ENCODE data around the gene CCL22. TPM values are rescaled to one million over a fixed set of nuclear protein-coding genes. Genes with fewer than 3 reads are reported as not detected.
A peak's percentile ranks its signal among the peaks of the same experiment; 100 is the strongest.

Gene CCL22
- total and polyA plus RNA-seq, 12 donors, result 0.07 to 0.60 TPM; not detected in 10

DNA sequence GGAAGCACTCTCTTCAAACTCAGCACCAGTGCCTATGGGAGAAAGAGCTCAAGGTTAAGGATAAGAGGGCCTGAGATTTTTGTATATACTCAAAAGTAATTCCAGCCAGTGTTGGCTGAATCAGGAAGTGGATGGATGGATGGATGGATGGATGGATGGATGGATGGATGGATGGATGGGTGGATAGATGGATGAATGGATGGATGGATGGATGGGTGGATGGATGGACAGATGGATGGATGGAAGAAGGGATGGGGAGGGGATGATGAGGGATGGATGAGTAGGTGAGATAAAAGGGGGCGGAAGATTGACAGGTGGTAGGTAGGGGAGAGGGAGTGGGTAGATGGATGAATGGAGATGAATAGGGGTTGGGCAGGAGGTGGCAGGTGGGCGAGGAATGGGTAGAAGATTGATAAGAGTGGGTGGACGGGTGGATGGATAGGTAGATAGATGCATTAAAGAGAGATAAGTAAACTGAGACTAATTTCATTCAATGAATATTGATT lies 17.8 kb downstream of the CCL22 start:
- 96 to 97% methylated on average over 3 of the region's 3 CpGs for WGBS, 2 donors
- no peak for TF ChIP-seq CTCF (IDR thresholded peaks at IDR 0.05)
- Histone ChIP-seq H3K4me1 (peaks cover 6 to 83% (median 51%) of the 10 kb centered on the region in 9 donors), H3K36me3 (peaks cover 0 to 28% (median 0%) of the 10 kb centered on the region in 9 donors), H3K27me3 (no peaks in the 10 kb centered on the region), H3K27ac (peak overlapping the region in 1 of 10 donors; percentile 95), H3K4me3 (peak overlapping the region in 1 of 10 donors; percentile 70), H3K9me3 (no peaks in the 10 kb centered on the region)
- intact Hi-C loops (cut with DNase I), result no loop called here
- DNase-seq (no peak), ATAC-seq (no peak)

DNA sequence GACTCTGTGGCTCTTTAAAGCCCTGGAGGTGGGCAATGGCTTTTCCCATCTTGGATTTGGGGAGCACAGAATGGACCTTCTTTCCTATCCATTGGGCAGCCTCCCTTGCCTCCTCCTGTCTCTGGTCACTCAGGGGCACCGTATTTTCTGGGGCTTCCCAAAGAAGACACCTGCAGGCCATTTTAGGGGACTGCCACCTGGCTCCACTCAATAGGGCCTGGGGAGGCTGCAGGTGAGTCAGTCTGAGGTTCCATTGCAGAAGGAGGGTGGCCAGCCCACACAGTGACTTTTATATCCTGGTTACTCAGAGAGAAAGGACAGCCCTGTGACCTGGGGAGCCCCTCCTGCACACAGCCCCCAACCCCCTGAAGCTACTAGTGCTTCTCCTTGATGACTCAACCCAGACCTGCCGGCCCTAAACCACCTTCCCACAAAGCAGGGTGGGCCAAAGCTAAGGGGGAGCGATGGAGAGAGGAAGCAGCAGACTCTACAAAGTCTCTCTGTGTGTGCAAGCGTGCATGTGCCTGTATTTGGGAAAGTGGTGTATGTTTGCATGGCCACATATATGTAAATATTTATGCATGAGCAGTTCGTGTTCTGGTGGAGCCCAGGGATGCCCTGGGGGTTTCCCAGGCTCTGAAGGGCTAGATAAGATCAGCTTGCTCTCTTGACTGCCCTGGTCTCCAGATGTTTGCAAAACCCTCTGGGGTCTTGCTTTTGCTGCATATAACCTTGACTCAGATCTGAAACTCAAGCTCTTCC lies 18.7 kb downstream of the CCL22 start:
- Histone ChIP-seq H3K27ac (peak overlapping the region in 1 of 10 donors; percentile 5), H3K9me3 (no peaks in the 10 kb centered on the region), H3K4me3 (no peak overlapping the region), H3K27me3 (no peaks in the 10 kb centered on the region), H3K4me1 (peaks cover 6 to 82% (median 42%) of the 10 kb centered on the region in 9 donors), H3K36me3 (peaks cover 0 to 37% (median 0%) of the 10 kb centered on the region in 9 donors)
- WGBS, 2 donors, result 50 to 57% methylated on average over 5 of the region's 5 CpGs
- TF ChIP-seq CTCF (IDR thresholded peaks at IDR 0.05), result no peak
- DNase-seq, result no peak
- intact Hi-C loops (cut with DNase I), result no loop called here
- no peak for ATAC-seq

GRCh38 chr16:57379579-57379978 lies 21.0 kb downstream of the CCL22 start:
- peaks cover 0 to 47% (median 0%) of the 10 kb centered on the region in 9 donors for H3K36me3 ChIP-seq
- intact Hi-C loops (cut with DNase I), result no loop called here
- peaks cover 10 to 85% (median 42%) of the 10 kb centered on the region in 9 donors for H3K4me1 ChIP-seq
- DNase-seq (no peak), ATAC-seq (peak in 1 of 8 donors; percentile 12)
- H3K27me3 ChIP-seq, result no peaks in the 10 kb centered on the region
- no peak for TF ChIP-seq CTCF (IDR thresholded peaks at IDR 0.05)
- peak overlapping the region in 4 of 10 donors; percentile 12 to 46 (median 30) for H3K27ac ChIP-seq
- no peak overlapping the region for H3K4me3 ChIP-seq
- WGBS, 2 donors, result 46 to 53% methylated on average over 10 of the region's 10 CpGs
- H3K9me3 ChIP-seq, result no peaks in the 10 kb centered on the region

- H3K27ac ChIP-seq, result peak overlapping the region in 9 of 10 donors; percentile 3 to 49 (median 23)
- peak in 2 of 8 donors; percentile 13 to 22 for ATAC-seq
- H3K9me3 ChIP-seq, result no peaks in the 10 kb centered on the region
- H3K36me3 ChIP-seq, result peaks cover 0 to 47% (median 0%) of the 10 kb centered on the region in 9 donors
- peaks cover 10 to 85% (median 47%) of the 10 kb centered on the region in 9 donors for H3K4me1 ChIP-seq
- peak in 1 of 2 donors; percentile 59 for DNase-seq
- no peak for TF ChIP-seq CTCF (IDR thresholded peaks at IDR 0.05)
- no peaks in the 10 kb centered on the region for H3K27me3 ChIP-seq
- 52 to 55% methylated on average over 8 of the region's 8 CpGs for WGBS, 2 donors
- H3K4me3 ChIP-seq, result no peak overlapping the region
- intact Hi-C loops (cut with DNase I), result no loop called here
Measured at GRCh38 chr16:57380671-57381462, 22.3 kb downstream of the CCL22 start.
